Measurements from ENCODE around the gene LBP.
"Not testable (repeated sequence)": the region's sequence is repeated elsewhere in the genome, so short reads cannot be mapped to it uniquely, and the experiment has no call there.

Gene LBP

DNA sequence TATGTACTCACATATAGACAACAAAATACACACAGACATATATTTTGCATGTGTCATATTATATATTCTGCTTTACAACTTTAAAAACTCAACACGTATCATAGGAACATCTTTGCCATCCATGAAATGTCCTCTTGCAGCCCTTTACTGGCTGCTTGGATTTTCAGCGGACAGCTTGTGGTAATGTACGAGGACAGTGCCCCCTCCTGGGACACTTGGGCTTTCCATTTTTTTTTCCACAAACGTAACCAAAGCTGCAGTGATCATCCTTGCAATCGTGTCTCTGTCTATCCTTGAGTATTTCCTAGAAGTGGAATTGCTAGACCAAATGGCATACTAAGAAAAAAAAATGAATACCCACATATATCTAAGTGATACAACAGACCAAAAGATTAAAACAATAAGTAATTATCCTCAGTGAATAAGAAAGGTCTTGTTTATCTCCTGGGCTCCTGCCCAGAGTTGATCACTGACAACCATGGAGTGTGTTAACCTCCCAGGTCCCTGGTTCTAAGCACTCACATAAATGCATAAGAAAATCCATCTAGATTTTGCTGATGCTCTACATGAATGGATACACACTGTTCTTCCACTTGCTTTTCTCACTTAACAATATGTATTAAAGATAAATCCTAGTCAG lies 24.2 kb upstream of the LBP start:
- peak in 1 of 2 experiments; percentile 8 for DNase-seq

DNA sequence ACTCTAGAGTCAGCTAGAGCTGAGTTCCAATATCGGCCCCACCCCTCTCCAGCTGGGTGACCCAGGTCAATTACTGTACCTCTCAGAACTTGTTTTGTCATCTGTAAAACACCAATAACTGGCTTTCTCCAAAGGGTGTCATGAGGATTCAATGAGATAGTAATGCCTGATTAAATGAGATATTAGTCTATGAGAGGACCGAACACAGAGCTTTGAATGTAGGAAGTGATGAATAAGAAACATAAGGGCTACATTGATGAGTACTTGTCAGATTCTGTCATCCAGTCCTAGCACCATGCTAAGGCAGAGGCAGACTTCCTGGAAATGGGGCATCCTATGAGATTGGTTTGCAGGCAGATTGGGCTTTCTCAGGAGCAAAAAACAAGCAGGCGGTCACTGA lies 22.1 kb upstream of the LBP start:
- no peak for DNase-seq

DNA sequence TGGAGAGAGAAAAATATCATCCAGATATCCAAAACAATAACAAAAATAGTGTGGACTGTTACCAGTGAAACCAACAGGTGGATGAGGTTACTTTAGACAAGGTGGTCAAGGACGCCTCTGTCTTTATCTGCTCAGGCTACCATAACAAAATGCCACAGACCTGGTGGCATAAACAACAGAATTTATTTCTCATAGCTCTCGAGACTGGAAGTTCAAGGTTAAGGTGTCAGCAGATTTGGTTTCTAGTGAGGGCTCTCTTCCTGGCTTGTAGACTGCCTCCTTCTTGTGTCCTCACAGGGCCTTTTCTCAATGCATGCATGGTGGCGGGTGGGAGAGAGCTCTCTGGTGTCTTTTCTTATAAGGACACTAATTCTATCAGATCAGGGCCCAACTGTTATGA lies 21.1 kb upstream of the LBP start:
- no peak for DNase-seq

DNA sequence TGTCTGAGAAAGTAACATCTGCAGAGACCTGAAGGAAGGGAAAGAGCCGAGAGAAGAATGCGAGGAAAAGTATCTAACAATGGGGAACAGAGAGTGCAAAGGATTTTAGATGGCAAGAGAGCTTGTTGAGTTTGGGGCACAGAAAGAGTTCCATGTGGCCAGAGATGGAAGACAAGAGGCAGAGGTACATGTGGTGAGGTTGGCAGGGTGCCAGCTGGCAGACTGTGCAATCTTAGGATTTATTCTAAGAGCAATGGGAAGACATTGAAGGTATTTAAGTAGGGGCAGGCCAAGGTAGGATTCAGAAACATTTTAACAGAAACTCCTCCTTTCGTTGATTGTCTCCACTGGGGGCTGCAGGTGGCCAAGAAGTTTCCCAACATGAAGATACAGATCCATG lies 20.4 kb upstream of the LBP start:
- no peak for DNase-seq

DNA sequence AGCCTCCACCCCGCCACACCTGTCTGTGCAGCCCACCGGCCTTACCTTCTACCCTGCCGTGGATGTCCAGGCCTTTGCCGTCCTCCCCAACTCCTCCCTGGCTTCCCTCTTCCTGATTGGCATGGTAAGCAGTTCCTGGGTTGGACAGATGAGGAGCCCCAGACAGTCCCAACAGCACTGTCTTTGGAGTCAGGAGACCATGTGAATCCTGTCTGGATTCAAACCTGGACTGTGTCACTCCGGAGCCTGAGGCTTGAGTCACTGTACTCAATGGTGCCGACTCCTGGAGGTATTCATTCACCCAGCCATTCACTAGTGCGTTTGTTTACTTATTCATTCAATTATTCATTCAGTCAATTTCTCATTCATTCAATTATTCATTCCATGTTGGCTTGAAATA lies 20.0 kb upstream of the LBP start:
- no peak for DNase-seq

DNA sequence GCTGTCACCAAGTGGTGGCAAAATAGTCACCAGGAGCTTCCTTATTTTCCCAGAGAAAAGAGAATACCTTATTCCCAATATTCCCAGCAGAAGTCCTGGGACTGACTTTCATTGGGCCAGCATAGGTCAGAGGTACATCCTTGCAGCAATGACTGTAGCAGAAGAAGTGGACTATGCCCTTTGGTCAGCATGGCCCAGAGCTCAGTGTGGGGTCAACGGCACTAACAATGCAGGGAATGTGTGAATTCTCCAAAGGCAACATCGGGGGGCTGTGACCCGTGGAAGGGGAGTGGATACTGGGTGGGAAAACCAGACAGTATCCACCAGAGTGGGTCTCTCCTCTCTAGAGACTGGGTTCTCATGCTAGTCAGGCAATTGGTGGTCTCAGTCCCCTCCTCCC lies 15.6 kb upstream of the LBP start:
- no peak for DNase-seq

DNA sequence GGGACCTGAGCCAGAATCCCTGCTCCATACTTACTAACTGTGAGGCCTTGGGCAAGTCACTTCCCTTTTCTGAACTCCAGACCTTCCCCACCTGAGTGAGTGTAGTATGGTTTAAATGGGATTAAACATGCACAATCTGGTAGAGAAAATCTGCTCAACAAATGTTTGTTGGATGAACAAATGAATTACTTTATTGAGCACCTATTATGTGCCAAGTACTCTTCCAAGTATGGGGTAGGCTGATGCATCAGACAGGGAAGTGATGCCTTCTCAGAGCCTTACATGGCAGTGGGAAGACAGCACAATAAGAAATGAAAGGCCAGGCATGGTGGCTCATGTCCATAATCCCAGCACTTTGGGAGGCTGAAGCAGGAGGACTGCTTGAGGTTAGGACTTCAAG lies 15.0 kb upstream of the LBP start:
- no peak for DNase-seq

DNA sequence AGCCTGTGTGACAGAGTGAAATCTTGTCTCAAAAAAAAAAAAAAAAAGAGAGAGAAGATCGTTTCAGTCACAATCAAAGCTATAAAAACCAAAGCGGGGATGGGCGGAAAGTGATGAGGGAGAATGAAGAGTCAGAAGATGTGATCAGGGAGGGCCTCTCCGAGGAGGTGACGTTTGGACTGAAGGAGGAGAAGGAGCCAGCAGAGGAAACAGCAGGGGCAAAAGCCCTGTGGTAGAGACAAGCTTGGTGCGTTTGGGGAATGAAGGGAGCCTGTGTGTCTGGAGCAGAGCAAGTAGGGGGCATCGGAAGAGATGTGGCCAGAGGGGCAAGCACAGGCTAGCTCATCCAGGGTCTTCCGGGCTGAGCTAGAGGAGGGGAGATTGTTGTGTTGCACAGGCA lies 14.5 kb upstream of the LBP start:
- DNase-seq, result no peak

DNA sequence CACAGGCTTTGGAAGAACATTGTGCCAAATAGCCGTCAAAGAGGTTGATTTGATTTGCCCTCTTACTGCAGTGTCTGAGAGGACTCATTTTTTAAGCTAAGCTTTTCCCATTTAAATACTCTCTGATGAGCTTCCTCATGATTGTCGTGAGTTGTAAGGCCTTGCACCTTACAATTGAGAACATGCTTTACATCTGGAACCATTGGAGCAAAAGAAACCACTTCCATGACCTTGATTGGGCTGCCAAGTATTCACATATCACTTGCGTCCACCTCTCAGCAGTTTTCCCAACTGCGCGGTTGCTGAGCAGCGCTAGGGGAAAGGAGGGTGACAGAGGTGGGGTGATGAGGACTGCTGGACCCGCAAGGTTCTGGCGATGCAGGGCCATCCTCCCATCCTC lies 12.3 kb upstream of the LBP start:
- no peak for DNase-seq

DNA sequence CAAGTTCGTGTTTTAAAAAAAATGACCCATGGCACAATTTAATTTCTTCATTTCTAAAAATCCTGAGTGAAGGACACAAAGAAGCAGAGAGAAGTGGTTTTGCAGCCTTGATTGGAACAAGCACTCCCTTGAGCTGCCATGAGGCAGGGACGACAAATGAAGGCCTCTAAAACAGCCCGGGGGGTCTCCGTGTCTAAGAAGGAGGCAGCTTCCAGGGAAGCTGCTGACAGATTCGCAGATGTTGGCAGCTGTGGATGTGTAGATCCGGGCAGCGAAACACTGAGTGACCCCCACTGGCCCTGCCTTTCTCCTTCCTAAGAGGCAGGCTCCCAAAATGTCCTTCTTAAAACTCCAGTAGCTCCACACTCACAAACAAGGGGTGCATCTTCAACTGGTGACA lies 9.6 kb upstream of the LBP start:
- DNase-seq, result no peak

DNA sequence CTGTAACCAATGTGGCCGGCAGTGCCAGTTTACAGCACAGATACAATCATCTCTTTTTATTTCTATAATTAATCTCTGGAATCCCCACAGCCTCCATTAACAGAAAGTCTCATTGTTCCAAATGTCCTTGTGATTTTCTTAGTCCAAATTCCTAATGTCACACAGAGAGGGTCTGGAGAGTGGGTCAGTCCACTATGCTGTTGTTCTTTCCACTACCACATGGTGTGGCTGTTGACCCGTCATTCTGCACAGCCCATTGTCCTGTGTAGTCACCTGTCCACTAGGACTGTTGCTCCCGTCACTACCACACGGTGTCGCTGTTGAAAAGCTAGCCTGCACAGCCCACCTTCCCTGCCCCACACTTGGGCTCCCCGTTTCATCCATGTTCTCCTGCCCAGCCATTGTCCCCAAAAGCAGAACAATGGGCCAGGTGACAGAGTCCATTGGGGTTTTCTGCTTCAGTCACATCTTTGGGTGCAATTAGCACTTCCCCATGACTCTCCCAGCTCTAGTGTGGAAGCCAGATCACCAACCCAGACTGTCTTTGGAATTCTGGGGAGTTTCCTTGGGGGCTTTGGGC lies 8.6 kb upstream of the LBP start:
- peak; percentile 29 to 41 for DNase-seq

DNA sequence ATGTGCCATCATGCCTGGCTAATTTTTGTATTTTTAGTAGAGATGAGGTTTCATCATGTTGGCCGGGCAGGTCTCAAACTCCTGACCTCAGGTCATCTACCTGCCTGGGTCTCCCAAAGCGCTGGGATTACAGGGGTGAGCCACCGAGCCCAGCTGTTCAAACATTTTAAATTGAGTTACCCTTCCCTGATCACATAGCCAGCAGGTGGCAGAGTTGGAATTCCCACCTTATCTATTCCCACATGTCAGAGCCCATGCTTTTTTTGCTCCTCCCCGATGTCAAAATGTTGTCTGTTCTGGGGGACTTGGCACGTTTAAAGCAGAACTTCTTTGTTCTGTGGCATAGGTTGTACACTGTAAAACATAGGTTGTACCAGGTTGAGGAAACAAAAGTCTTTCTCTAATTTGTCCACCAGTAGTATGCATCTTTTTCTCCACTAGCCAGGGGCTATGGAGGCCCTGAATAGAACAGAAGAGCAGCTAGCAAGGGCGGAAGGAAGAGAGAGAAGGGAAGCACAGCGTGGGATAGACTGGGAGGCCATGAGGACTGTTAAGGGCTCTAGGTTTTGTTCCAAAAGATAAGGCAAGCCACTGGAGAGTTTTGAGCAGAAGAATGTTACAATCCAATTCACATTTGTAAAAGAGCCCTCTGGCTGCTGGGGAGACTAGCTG lies 7.3 kb upstream of the LBP start:
- no peak for DNase-seq

DNA sequence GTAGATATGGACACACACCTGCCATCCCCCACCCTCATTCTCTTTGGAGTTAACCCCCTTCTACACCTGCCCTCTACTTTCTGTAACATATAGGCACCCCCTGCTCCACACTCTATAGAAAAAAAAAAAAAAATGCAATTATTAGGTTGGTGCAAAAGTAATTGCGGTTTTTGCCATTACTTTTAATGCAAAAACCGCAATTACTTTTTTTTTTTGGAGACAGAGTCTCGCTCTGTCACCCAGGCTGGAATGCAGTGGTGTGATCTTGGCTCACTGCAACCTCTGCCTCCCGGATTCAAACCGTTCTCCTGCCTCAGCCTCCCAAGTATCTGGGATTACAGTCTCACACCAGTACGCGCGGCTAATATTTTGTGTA lies 6.8 kb upstream of the LBP start:
- DNase-seq, result not testable (repeated sequence)

DNA sequence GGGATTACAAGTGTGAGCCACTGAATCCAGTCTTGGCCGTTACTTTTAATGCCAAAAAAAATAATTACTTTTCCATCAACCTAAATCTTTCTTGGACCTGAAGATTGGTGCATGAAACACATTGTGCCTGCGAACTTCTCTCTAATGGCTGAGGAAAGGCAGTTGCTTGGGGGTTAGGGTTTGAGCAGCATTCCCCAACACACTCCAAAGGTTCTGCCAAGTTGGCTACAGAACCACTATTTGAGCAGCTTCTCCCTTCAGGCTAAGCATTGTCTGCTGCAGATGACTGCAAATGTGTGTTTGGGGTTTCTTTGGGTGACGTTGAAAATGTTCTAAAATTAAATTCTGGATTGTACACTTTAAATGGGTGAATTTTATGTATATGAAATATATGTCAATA lies 6.3 kb upstream of the LBP start:
- no peak for DNase-seq

DNA sequence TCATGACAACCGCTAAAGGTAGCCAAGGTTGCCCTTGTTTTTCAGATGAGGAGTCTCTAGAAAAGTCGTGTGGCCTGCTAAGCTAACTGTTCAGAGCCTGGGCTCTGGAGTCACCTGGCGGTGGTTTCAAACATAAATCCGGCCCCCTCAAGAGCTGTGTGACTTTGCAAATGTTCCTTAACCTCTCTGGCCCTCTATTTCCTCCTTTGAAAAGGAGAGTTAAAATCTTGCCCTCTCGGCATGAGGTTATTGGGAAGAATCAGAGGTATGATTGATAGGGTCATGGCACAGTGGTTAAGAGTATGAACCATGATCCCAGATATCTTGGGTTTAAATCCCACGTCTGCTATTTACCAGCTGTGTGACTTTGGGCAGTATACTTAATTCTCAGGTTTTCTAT lies 5.6 kb upstream of the LBP start:
- no peak for DNase-seq

DNA sequence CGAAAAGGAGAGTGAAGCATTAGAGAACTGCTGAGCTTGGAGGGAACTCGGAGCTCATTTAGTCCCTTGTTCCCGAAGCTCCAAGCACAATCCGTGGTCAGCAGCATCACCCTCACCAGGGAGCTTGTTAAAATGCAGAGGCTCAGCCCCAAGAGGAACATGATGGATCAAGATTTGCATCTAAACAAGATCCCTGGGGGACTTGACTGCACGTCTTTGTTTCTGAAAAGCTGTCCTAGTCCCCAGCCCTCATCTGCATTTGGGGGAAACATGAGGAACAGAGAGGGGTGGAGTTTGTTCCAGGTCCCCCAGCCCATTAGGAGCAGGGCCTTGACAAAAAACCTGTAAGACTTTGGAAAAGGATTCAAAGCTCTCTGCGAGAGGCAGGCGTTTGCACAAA lies 4.1 kb upstream of the LBP start:
- DNase-seq, result no peak

DNA sequence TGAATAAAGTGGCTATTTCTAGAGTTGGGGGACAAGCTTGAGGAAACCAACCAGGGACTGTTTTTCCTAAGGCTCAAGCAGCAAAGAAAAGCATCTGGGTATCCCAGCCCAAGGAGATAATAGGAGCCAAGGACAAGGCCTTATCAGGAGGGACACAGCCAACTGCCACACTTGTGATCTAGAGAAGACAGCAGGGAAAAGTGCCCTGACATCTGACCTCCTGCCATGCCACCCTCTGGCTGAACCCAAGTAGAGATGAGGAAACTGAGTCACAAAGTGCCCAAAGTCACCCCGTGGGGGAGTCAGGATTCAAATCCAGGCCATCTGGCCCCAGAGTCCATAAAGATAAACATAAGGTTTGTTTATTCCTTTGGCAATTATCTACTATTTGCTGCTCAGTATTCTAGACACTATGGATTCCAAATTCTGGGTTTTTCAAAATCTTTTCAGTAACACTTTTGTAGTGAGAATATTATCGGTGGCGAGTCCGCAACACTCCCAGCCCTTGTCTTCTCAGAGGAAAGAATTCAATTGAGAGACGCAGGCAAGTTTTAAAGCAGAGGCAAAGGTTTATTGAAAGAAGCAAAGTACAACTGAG lies 3.5 kb upstream of the LBP start:
- no peak for DNase-seq

DNA sequence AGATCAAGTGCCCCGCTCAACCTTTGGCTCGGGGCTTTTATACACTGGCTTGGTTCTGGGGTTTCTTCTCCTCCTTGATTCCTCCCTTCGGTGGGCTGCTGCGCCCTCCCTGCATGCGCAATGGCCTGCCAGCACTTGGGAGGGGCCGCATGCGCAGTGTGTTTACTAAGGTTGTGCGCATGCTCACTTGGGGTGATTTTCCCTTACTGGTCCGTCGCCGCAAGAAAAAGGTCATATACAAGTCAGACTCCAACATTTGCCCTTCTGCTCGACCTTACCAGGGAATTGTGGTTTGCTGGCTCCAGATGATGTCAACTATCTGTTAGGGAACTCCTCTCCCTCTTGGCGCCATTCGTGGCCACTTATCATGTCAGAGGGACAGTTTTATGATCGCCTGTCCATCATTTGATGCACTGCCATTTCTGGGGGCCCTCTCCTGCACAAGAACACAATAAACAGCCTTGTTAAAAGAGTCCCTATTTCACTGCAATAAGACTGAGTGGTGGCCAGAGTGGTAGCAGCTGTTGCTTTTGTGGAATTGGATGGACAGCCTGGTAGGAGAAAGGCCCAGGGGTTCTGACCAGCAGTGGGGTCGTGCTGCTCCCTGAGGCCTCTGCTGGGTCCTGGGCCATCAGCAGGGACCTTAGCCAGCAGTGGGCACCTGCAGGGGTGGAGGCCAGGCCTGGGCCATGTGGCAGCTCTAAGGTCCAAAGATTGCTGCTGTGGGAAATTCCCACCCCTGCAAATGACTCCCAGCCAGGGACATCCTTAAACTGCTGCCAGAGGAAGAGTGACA lies 2.8 kb upstream of the LBP start:
- no peak for DNase-seq

DNA sequence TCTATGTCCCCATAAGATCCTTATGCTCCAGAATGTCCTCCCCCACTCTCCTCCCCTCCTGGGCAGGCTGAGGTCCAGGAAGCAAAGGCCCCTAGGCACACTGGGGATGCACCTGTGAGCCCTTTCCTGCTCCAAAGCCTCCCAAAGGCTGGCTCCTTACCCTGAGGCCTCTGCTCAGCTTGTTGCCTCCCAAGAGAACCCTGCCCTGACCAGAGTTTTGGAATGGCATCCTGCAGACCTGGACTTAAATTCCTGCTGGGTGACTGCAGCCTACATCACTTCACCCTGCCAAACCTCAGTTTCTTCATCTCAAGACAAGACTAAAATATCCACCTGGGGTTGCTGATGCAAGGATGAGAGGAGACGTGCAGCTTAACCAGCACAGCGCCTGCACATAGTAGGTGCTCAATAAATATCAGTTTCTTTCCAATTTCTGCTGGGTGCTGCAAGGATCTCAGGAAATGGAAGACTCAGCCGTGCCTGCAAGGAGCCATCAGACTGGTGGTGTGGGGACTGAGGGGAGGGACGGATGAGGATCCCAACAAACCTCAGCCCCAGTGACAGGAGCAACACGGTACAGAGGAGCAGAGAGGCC lies 2.1 kb upstream of the LBP start:
- no peak for DNase-seq

DNA sequence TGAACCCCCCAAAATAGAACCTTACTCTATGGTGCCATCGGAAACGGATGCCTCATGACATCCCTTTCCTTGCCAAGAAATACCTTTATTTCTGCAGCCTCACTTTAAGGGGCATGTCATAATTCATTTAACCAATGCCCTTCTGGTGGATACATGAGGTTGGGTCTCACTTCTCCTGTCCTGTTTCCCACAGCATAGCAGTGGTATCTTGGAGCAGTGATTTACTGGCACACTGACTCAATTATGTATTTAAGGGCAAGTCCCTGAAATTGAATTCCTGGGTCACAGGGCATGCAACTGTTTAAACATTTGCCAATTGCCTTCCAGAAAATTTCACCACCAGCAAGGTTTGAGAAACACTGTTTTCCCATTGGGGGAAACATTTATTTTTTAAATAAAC lies 639 bp upstream of the LBP start:
- DNase-seq, result no peak

DNA sequence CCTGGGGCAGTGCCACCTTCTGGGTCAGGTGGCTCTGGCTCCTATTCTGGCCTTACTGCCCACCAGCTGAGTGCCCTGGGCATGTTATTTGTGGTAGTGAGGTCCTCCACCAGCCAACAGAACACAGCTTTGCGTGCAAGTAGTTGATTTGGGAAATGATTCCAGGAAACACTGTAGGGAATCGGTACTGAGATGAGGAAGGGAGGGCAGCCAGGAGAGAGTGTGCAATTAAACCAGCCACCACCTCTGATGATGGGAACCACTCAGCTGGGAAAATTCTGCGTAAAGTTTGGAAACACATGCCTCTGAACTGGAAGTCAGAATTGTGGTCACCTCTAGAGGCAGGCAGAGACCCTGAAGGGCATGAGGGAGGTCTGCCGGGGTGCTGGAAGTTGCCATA lies 459 bp downstream of the LBP start:
- no peak for DNase-seq

DNA sequence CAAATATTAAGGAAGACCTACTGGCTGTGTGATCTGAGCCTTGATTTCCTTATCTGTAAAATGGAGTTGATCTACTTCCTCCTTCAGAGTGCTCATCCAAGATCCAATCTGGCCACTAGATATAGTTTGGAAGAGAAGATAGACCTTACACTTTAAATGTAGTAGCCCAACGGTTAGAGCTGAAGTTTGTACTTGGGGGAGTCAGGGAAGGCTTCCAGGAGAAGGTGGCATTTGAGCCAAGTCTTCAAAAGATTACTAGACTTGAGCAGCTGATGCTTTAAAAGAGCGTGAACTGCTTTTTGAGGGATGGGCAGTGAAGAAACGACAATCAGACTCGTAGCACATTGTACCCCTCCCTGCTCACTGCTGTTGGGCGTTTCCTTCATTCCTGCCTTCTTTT lies 3.6 kb downstream of the LBP start:
- DNase-seq, result no peak

Measured in activated CD4-positive, alpha-beta T cell treated with anti-CD3 and anti-CD28 coated beads, Interleukin-2, amount 50 U/mL, for 48 hours (primary cell).